ENCODE measurements around the gene TMEM59.
"Not testable (repeated sequence)": the region's sequence is repeated elsewhere in the genome, so short reads cannot be mapped to it uniquely, and the experiment has no call there.

The TMEM59 gene

DNA sequence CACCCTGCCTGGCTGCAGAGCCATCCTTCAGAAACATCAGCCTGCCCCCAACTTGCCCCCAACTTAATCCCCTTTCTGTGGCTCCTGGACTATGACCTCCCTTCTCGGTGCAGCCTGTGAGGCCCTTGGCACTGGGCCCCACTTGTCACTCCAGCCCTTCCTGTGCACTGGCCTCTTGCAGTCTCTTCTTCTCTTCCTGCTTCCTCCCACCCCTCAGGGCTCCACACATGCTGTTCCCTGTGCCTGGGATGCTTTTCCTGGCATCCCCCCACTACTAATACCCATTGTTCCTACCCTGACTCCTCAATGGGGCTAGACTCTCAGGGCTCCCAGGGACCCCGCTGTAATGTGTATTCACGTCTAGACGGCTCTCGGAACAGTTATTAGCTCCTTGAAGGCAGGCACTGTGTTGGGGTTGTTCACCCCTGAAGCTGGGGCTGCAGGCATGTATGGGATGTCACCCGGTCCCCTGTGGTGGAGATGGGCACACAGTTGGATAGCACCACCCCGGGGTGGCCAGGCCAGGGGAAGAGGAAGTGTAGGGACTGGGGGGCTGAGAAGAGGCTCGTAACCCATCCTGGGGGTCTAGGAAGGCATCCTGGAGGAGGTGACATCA is 39.5 kb downstream of the TMEM59 start:
- DNase-seq (ENCODE audit: low read depth in 2 of 2): no peak

GRCh38 chr1:54012863-54013262 is 40.1 kb downstream of the TMEM59 start:
- DNase-seq (ENCODE audit: low read depth in 2 of 2): no peak

- no peak for DNase-seq (ENCODE audit: low read depth in 2 of 2)
Measured at GRCh38 chr1:54012008-54012325, 41.0 kb downstream of the TMEM59 start.

DNA sequence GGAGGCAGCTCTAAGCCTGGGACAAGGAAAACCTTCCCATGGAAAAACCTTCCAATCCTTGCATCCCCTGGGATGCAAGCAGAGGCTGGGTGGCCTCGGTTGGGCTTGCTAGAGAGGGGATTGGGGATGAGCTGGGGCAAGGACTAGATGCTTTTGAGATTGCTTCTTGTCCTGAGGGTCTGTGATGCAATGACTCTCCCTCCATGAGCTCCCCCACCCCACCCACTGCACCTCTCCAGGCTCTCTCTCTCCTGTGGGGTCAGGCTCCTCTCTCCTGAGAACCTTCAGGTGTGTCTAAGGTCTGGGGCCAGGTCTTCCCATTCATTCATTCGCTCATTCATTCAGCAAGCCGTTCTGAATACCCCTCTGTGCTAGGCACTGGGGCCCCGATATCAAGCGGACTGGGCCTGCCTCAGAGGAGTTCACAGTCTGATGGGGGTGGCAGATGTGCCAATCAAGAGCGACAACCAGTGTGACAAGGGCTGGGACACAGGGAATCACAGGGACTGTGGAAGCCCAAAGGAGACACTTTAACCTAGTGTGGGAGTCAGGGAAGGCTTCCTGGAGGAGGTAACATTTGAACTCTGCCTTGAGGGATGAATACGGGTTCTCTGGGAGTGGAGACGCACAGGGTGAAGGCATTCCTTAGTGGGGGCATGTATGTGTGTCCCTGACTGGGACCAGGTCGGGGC is 41.5 kb downstream of the TMEM59 start:
- no peak for DNase-seq (ENCODE audit: low read depth in 2 of 2)

GRCh38 chr1:54010415-54011117 is 42.4 kb downstream of the TMEM59 start:
- no peak for DNase-seq (ENCODE audit: low read depth in 2 of 2)

GRCh38 chr1:54009406-54009805 is 43.6 kb downstream of the TMEM59 start:
- no peak for DNase-seq (ENCODE audit: low read depth in 2 of 2)

GRCh38 chr1:54008876-54009275 is 44.1 kb downstream of the TMEM59 start:
- no peak for DNase-seq (ENCODE audit: low read depth in 2 of 2)

DNA sequence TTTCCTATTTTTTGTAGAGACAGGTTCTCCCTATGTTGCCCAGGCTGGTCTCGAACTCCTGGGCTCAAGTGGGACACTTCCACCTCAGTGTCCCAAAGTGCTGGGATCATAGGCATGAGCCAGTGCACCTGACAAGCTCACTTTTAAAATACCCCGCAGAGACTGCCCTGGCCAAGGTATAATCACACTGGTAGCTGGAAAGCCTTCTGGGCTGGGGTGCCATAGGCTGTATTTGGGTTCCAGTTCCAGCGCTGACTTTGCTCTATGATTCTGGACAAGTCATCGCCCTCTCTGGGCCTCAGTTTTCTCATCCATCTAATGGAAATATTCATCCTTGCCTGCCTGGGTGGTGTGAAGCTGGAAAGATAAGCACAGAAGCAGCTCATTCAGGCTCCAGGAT is 45.4 kb downstream of the TMEM59 start:
- no peak for DNase-seq (ENCODE audit: low read depth in 2 of 2)

DNA sequence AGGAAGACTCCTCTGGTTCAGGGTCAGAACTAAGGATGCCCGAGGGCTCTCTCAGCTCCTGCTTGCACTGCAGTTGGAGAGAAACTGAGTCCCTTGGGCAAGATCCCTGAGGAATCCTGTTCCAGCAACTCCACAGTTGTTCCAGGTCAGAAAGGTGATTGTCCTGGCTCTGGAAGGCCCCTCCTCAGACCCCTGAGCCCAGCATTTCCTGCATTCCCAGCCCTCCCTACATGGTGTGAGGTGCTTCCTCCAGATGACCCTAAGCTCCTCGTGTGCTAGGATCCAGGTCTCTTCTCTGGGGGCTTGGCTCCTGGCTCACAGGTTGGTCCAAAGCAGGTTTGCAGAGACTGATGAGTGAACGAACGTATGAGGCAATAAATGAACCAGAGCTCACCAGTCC is 46.5 kb downstream of the TMEM59 start:
- DNase-seq (ENCODE audit: low read depth in 2 of 2): no peak

DNA sequence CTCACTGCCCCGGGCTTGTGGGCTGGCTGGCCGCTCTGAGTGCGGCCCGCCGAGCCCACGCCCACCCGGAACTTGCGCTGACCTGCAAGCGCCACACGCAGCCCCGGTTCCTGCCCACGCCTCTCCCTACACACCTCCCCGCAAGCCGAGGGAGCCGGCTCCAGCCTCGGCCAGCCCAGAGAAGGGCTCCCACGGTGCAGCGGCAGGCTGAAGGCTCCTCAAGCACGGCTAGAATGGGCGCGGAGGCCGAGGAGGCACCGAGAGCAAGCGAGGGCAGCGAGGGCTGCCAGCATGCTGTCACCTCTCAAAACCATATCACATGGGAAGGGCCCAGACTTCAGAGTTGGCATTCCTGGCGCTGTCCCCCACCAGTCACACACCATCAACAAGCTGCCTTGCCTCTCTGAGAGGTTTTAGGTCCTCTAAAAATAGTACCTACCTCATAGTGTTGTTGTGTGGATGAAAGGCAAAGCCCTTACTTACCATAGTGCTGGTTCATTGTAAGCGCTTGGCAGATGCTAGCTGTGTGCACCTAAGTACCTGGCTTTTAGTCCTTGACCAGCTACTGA is 48.4 kb downstream of the TMEM59 start:
- DNase-seq (ENCODE audit: low read depth in 2 of 2): no peak

DNA sequence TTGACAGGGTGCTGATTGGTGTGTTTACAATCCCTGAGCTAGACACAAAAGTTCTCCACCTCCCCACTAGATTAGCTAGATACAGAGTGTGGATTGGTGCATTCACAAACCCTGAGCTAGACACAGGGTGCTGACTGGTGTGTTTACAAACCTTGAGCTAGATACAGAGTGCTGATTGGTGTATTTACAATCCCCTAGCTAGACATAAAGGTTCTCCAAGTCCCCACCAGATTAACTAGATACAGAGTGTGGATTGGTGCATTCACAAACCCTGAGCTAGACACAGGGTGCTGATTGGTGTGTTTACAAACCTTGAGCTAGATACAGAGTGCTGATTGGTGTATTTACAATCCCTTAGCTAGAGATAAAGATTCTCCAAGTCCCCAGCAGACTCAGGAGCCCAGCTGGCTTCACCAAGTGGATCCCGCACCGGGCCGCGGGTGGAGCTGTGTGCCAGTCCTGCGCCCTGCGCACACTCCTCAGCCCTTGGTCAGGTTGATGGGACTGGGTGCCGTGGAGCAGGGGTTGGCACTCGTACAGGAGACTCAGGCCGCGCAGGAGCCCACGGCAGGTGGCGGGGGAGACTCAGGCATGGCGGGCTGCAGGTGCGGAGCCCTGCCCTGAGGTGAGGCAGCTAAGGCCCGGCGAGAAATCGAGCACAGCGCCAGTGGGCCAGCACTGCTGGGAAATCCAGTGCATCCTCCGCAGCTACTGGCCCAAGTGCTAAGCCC is 49.1 kb downstream of the TMEM59 start:
- not testable (repeated sequence) for DNase-seq (ENCODE audit: low read depth in 2 of 2)

- no peak for DNase-seq (ENCODE audit: low read depth in 2 of 2)
Measured at GRCh38 chr1:54003249-54003646, 49.8 kb downstream of the TMEM59 start.

DNA sequence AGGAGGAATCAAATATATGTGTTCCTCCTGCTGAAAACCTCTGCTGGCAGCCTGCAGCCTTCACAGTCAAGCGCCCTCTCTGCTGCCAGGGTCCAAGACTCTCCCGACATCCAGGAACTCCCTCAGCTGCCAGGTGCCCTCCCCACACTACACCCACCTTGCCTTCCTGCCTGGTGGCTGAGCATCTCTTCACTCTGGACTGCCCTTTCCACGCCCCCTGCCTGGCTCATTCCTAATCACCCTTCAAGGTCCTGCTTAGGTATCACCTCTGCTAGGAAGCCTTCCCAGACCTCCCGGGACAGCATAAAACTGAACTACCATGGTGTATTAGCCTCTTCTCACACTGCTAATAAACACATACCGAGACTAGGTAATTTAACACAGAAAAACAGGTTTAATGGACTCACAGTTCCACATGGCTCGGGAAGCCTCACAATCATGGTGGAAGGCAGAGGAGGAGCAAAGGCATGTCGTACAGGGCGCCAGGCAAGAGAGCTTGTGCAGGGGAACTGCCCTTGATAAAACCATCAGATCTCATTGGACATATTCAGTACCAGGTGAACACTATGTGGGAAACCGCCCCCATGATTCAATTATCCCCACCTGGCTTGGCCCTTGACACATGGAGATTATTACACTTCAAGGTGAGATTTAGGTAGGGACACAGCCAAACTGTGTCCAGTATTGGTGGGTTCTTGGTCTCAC is 50.3 kb downstream of the TMEM59 start:
- no peak for DNase-seq (ENCODE audit: low read depth in 2 of 2)

- DNase-seq (ENCODE audit: low read depth in 2 of 2): no peak
Measured at GRCh38 chr1:54001591-54001990, 51.4 kb downstream of the TMEM59 start.

DNA sequence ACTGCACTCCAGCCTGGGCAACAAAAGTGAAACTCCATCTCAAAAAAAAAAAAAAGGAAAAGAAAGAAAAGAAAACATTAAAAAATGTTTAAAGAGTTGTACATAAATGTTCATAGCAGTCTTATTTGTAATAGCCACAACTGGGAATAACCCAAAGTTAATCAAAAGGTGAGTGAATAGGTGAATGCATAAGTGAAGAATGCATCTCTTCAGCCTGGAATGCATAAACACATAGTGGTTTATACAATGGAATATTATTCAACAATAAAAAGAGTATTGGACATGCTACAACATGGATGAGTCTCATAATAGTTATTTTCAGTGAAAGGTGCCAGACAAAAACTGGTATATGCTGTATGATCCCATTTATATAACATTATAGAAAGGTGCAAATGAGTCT is 53.1 kb downstream of the TMEM59 start:
- no peak for DNase-seq (ENCODE audit: low read depth in 2 of 2)

DNA sequence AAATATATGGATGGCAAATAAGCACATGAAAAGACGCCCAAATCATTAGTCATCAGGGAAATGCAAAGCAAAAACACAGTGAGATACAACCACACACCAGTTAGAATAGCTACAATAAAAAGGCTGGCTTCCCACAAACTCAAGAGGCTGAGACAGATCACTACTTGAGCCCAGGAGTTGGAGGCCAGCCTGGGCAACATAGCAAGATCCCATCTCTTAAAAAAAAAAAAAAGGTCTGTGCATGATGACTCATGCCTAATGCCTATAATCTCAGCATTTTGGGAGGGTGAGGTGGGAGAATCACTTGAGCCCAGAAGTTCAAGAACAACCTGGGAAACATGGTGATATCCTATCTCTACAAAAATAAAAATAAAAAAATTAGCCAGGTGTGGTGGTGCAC is 54.8 kb downstream of the TMEM59 start:
- DNase-seq (ENCODE audit: low read depth in 2 of 2): no peak

- DNase-seq (ENCODE audit: low read depth in 2 of 2): no peak
Measured at GRCh38 chr1:53995683-53996082, 57.3 kb downstream of the TMEM59 start.

GRCh38 chr1:53994516-53994915 is 58.5 kb downstream of the TMEM59 start:
- DNase-seq (ENCODE audit: low read depth in 2 of 2): not testable (repeated sequence)

GRCh38 chr1:53992085-53992874 is 60.7 kb downstream of the TMEM59 start:
- DNase-seq (ENCODE audit: low read depth in 2 of 2): no peak

GRCh38 chr1:53987880-53988279 is 65.1 kb downstream of the TMEM59 start:
- DNase-seq (ENCODE audit: low read depth in 2 of 2): no peak

GRCh38 chr1:53986458-53986857 is 66.5 kb downstream of the TMEM59 start:
- DNase-seq (ENCODE audit: low read depth in 2 of 2): no peak

Measured in stimulated activated CD8-positive, alpha-beta memory T cell treated with anti-CD3 and anti-CD28 coated beads, Interleukin-2, amount 100 ng/mL, for 48 hours (primary cell).